ENCODE results near the gene RNF223. TPM values are rescaled to one million over a fixed set of nuclear protein-coding genes. Genes with fewer than 3 reads are reported as not detected.

RNF223 gene
- total RNA-seq, 1 experiment from 2014 or later = not detected

DNA sequence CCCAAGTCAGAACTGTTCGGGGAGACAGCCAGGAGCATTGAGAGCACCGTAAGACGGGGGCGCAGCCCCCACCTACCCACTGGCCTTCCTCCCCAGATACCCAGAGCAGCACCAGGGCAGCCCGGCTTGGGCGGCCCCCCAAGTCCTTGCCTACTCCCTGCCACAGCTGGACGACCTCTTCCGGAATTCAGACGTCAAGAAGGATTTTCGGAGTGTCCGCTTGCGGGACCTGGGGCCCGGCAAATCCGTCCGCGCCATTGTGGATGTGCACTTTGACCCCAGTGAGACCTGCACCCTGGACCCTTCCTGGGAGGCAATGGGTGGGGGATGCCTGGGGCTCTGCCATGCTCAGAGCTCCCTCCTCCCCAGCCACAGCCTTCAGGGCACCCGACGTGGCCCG, 26.7 kb downstream of the RNF223 start:
- Histone ChIP-seq H2AFZ (ENCODE audit: low read length) (no peak overlapping the region), H3K9ac (ENCODE audit: extremely low read depth, insufficient read length, low read length) (no peak overlapping the region), H4K20me1 (ENCODE audit: control insufficient read depth, insufficient read depth, insufficient read length) (peaks cover 3% of the 10 kb centered on the region), H4K8ac (replicated peaks; ENCODE audit: insufficient read length, low read depth, low read length) (no peak overlapping the region), H3K9me3 (ENCODE audit: control insufficient read depth, low read depth, low read length) (no peaks in the 10 kb centered on the region), H2AK5ac (ENCODE audit: insufficient read length, low read length) (no peak overlapping the region), H3K27ac (ENCODE audit: insufficient read length, low read depth, low read length) (no peak overlapping the region), H4K5ac (ENCODE audit: insufficient read length, low read depth, low read length) (no peak overlapping the region), H2BK20ac (ENCODE audit: low read depth, low read length, poor library complexity, severe bottlenecking) (no peak overlapping the region), H4K91ac (ENCODE audit: insufficient read length, low read depth, low read length) (no peak overlapping the region), H3K79me2 (ENCODE audit: insufficient read depth, low read length) (no peaks in the 10 kb centered on the region; the same call in 1 of the 2 replicates), H3K79me1 (ENCODE audit: insufficient read depth, low read depth, low read length, poor library complexity, severe bottlenecking) (no peaks in the 10 kb centered on the region), H3K23me2 (ENCODE audit: insufficient read length, low read depth, low read length, poor library complexity, severe bottlenecking) (no peaks in the 10 kb centered on the region), H2BK5ac (ENCODE audit: insufficient read length, low read length) (no peak overlapping the region), H2BK120ac (ENCODE audit: low read depth, low read length, poor library complexity, severe bottlenecking) (no peak overlapping the region), H3K18ac (ENCODE audit: insufficient read length, low read depth, low read length) (no peak overlapping the region), H3K4me2 (ENCODE audit: insufficient read depth, insufficient read length, low read length) (no peak overlapping the region), H3K4me1 (ENCODE audit: insufficient read depth, low read length) (no peaks in the 10 kb centered on the region), H2BK15ac (ENCODE audit: low read depth, low read length) (no peak overlapping the region), H3K56ac (ENCODE audit: insufficient read length, low read depth, low read length) (no peak overlapping the region), H3K14ac (ENCODE audit: insufficient read depth, low read length) (no peak overlapping the region), H2BK12ac (ENCODE audit: insufficient read length, low read depth, low read length) (no peak overlapping the region), H3T11ph (ENCODE audit: low read length) (no peak overlapping the region), H3K4ac (ENCODE audit: low read depth, low read length) (no peak overlapping the region), H3K23ac (ENCODE audit: insufficient read length, low read depth, low read length) (no peak overlapping the region), H3K27me3 (ENCODE audit: insufficient read depth, low read length) (no peaks in the 10 kb centered on the region; the same call in 1 of the 2 replicates)
- no peaks in the 10 kb centered on the region; a peak in 1 of 4 replicates for H3K4me1 Mint-ChIP-seq
- no peak for DNase-seq
- no peaks in the 10 kb centered on the region; the same call in 1 of the 2 replicates for H3K27me3 Mint-ChIP-seq (ENCODE audit: low read depth)
- H3K9me3 Mint-ChIP-seq = no peaks in the 10 kb centered on the region; a peak in 1 of 5 replicates
- H3K36me3 Mint-ChIP-seq (ENCODE audit: insufficient read depth in 1 of 3, low read depth in 3 of 3) = peaks cover 13 to 56% (median 50%) of the 10 kb centered on the region in 3 experiments
- WGBS (ENCODE audit: extremely low coverage, insufficient read length, low lambda C conversion rate) = no CpG with 5 or more reads among the region's 19 CpGs
- no peak overlapping the region for H3K27ac Mint-ChIP-seq
- no peak overlapping the region for H3K4me3 Mint-ChIP-seq
- no peak for TF ChIP-seq CTCF (conservative IDR thresholded peaks at IDR 0.05)
